ENCODE measurements around the gene SYT12.
A peak's percentile ranks its signal among the peaks of the same experiment; 100 is the strongest.
"Not testable (repeated sequence)": the region's sequence is repeated elsewhere in the genome, so short reads cannot be mapped to it uniquely, and the experiment has no call there.

SYT12 gene

DNA sequence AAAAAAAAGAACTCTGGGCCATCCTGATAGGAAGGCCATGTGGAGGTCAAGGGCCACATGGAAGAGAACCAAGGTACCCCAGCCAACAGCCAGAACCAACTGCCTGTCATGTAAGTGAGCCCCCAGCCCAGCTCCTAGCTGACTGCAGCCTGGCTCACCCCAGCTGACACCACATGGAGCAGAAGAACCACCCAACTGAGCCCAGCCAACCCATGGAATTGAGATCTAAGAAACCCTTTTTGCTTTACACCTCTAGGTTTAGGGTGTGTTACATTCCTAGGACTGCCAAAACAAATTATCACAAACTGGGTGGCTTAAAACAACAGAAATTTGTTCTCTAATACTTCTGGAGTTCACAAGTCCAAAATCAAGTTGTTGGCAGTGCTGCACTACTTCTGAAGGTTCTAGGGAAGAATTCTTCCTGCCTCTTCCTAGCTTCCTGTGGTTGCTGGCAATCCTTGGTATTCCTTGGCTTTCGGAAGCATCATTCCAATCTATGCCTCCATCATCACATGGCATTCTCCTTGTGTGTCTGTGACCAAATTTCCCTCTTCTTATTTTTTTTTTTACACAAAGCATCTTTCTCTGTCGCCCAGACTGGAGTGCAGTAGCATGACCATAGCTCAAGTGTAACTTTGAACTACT, 43.5 kb upstream of the SYT12 start:
- DNase-seq (ENCODE audit: insufficient read length, low spot score) (no peak), FAIRE-seq (no peak)
- TF ChIP-seq PAX5 (IDR thresholded peaks at IDR 0.05; ENCODE audit: insufficient read depth, low read length, severe bottlenecking) (no peak), POLR2A (IDR thresholded peaks at IDR 0.05; ENCODE audit: low read depth, low read length) (no peak), TAF1 (IDR thresholded peaks at IDR 0.05; ENCODE audit: low read depth, low read length) (no peak), POLR2AphosphoS5 (IDR thresholded peaks at IDR 0.05; ENCODE audit: low read depth, low read length) (no peak)

DNA sequence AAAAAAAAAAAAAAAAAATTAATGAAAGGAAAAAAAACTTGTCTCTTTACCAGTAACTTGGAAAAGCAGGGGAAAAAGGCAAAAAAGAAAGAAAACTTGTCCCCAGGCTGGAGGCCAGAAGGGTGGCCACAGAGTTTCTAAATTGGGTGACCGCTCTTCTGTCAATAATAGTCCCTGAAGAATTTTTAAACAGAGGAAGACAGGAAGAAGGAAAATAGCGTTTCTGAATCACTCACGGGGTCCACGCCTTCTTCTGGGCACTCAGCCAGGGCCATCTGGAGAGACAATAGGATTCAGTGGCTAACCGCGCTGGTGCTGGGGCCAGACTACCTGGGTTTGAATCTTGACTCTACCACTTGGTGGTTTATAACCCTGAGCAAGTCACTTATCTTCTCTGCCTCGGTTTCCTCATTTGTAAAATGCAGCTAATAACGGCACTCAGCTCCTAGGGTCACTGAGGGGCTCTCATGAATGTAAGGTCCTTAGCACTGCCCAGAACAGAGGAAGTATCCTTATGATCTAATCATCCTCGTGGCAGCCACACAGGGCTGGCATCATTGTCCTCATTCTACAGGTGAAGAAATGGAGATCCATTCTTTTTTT, 40.9 kb upstream of the SYT12 start:
- DNase-seq (ENCODE audit: insufficient read length, low spot score) (no peak), FAIRE-seq (peak; percentile 61)
- TF ChIP-seq POLR2AphosphoS5 (IDR thresholded peaks at IDR 0.05; ENCODE audit: low read depth, low read length) (no peak), SPI1 (IDR thresholded peaks at IDR 0.05; ENCODE audit: low read depth, low read length) (no peak), POU2F2 (IDR thresholded peaks at IDR 0.05; ENCODE audit: low read depth, low read length) (no peak), TAF1 (IDR thresholded peaks at IDR 0.05; ENCODE audit: low read depth, low read length) (no peak), POLR2A (IDR thresholded peaks at IDR 0.05; ENCODE audit: low read depth, low read length) (no peak), PAX5 (IDR thresholded peaks at IDR 0.05; ENCODE audit: insufficient read depth, low read length, severe bottlenecking) (no peak)

DNA sequence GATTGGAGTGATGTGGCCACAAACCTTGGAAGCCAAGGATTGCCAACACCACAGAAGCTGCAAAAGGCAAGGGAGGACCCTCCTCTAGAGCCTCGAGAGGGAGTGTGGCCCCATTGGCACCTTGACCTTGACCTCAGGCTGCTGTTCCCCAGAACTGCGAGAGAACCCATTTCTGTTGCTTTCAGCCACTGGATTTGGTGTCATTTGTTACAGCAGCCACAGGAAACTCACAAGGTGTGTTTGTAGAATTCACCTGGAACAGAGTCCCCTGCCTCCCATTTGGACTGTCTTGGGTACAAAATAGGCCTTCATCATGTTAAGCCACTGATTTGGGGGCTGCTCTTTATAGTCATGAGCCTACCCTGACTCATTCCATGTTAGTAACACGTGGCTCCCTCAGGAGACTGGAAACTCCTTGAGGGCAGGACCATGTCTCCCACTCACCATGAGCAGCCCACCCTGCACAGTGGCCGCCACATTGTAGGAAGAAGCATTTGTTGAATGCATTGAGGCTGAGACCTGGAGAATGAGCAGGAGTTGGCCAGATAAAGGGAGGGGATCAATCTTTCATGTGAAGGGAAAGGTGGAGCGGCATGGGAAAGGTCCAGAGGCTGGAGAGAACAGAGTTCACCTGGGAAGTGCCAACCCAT, 39.5 kb upstream of the SYT12 start:
- DNase-seq (ENCODE audit: insufficient read length, low spot score) (no peak), FAIRE-seq (no peak)
- TF ChIP-seq SPI1 (IDR thresholded peaks at IDR 0.05; ENCODE audit: low read depth, low read length) (no peak), TAF1 (IDR thresholded peaks at IDR 0.05; ENCODE audit: low read depth, low read length) (no peak), POU2F2 (IDR thresholded peaks at IDR 0.05; ENCODE audit: low read depth, low read length) (no peak), PAX5 (IDR thresholded peaks at IDR 0.05; ENCODE audit: insufficient read depth, low read length, severe bottlenecking) (no peak), POLR2AphosphoS5 (IDR thresholded peaks at IDR 0.05; ENCODE audit: low read depth, low read length) (no peak), POLR2A (IDR thresholded peaks at IDR 0.05; ENCODE audit: low read depth, low read length) (no peak)

GRCh38 chr11:66985508-66986177, 37.3 kb upstream of the SYT12 start:
- DNase-seq (ENCODE audit: insufficient read length, low spot score), result no peak
- FAIRE-seq, result no peak
- TF ChIP-seq PAX5 (IDR thresholded peaks at IDR 0.05; ENCODE audit: insufficient read depth, low read length, severe bottlenecking) (no peak), POLR2A (IDR thresholded peaks at IDR 0.05; ENCODE audit: low read depth, low read length) (no peak), SPI1 (IDR thresholded peaks at IDR 0.05; ENCODE audit: low read depth, low read length) (no peak), TAF1 (IDR thresholded peaks at IDR 0.05; ENCODE audit: low read depth, low read length) (no peak), POLR2AphosphoS5 (IDR thresholded peaks at IDR 0.05; ENCODE audit: low read depth, low read length) (no peak), POU2F2 (IDR thresholded peaks at IDR 0.05; ENCODE audit: low read depth, low read length) (no peak)

DNA sequence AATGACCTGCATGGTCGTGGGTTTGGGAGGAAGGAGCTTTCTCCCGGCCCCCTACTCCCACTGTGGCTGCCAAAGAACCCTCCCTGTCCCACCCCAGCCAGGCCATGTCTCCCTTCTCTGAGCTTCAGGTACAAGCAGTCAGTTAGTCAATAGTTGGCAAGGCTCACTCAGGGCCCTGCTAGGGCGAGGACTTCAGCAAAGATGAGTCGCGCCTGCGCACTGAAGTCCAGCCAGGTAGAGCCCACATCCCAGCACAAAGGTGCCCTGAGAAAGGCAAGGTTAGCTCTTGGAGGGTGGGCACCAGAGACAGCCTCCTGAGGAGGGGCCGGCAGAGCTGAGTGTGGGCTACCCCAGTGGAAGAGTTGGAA, 36.8 kb upstream of the SYT12 start:
- DNase-seq (ENCODE audit: insufficient read length, low spot score) (no peak), FAIRE-seq (no peak)
- TF ChIP-seq POLR2A (IDR thresholded peaks at IDR 0.05; ENCODE audit: low read depth, low read length), result no peak
- no peak for TF ChIP-seq TAF1 (IDR thresholded peaks at IDR 0.05; ENCODE audit: low read depth, low read length)
- TF ChIP-seq POLR2AphosphoS5 (IDR thresholded peaks at IDR 0.05; ENCODE audit: low read depth, low read length), result no peak
- no peak for TF ChIP-seq SPI1 (IDR thresholded peaks at IDR 0.05; ENCODE audit: low read depth, low read length)
- no peak for TF ChIP-seq PAX5 (IDR thresholded peaks at IDR 0.05; ENCODE audit: insufficient read depth, low read length, severe bottlenecking)
- no peak for TF ChIP-seq POU2F2 (IDR thresholded peaks at IDR 0.05; ENCODE audit: low read depth, low read length)

- FAIRE-seq (no peak), DNase-seq (ENCODE audit: insufficient read length, low spot score) (no peak)
- TF ChIP-seq POU2F2 (IDR thresholded peaks at IDR 0.05; ENCODE audit: low read depth, low read length) (no peak), TAF1 (IDR thresholded peaks at IDR 0.05; ENCODE audit: low read depth, low read length) (no peak), PAX5 (IDR thresholded peaks at IDR 0.05; ENCODE audit: insufficient read depth, low read length, severe bottlenecking) (no peak), SPI1 (IDR thresholded peaks at IDR 0.05; ENCODE audit: low read depth, low read length) (no peak), POLR2AphosphoS5 (IDR thresholded peaks at IDR 0.05; ENCODE audit: low read depth, low read length) (no peak), POLR2A (IDR thresholded peaks at IDR 0.05; ENCODE audit: low read depth, low read length) (no peak)
Observed at GRCh38 chr11:66987158-66987620, 35.7 kb upstream of the SYT12 start.

DNA sequence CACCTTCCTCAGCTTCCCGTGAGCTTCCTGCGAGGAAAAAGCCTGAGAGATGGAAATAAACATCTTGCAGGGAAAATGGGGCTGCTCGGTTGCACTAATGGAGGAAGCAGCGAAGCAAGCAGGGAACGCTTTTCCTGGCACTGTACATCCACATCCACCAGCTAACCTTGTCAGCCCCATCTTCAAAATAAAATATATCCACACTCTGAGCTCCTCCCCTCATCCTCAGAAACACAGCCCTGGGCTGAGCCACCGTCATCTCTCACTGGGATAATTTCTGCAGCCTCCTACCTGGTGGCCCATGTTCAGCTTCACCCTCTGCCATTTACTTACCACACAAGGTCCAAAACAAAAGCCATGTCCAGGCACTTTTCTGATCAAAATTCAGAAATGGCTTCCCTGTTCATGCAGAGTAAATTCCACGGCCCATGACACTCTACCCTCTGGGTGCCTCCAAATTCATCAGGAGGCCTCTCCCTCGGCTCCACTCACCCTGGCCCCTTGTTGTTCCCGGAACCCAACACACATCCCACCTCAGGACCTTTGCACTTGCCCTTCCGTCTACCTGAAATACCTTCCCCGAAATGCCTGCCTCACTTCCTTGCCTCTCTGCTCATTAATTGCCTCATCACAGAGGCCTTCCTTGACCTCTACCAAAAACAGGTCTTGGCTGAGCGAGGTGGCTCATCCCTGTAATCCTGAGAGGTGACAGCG, 34.9 kb upstream of the SYT12 start:
- TF ChIP-seq POU2F2 (IDR thresholded peaks at IDR 0.05; ENCODE audit: low read depth, low read length) (no peak), TAF1 (IDR thresholded peaks at IDR 0.05; ENCODE audit: low read depth, low read length) (no peak), POLR2AphosphoS5 (IDR thresholded peaks at IDR 0.05; ENCODE audit: low read depth, low read length) (no peak), PAX5 (IDR thresholded peaks at IDR 0.05; ENCODE audit: insufficient read depth, low read length, severe bottlenecking) (no peak), SPI1 (IDR thresholded peaks at IDR 0.05; ENCODE audit: low read depth, low read length) (no peak), POLR2A (IDR thresholded peaks at IDR 0.05; ENCODE audit: low read depth, low read length) (no peak)
- no peak for DNase-seq (ENCODE audit: insufficient read length, low spot score)
- no peak for FAIRE-seq

GRCh38 chr11:66988741-66989140, 34.2 kb upstream of the SYT12 start:
- DNase-seq (ENCODE audit: insufficient read length, low spot score); FAIRE-seq: not testable (repeated sequence)

GRCh38 chr11:66989360-66989759, 33.6 kb upstream of the SYT12 start:
- DNase-seq (ENCODE audit: insufficient read length, low spot score); FAIRE-seq: not testable (repeated sequence)

Data from GM12891 (cell line).